WTC11 (cell line): ENCODE measurements around the gene DCTN2.

Source experiments
- CREB1 ChIP-seq: sonication (generic); formaldehyde crosslinking; IDR thresholded peaks from 2 replicates; pipeline ENCODE4 v1.8.0; 2023; ENCODE audit warnings: mild to moderate bottlenecking, missing genetic modification reagents
- TEAD4 ChIP-seq: sonication (generic); formaldehyde crosslinking; IDR thresholded peaks from 2 replicates; pipeline ENCODE4 v1.8.0; 2022; ENCODE audit warnings: mild to moderate bottlenecking, missing genetic modification reagents
- TF ChIP-seq, protein P1 (sequence below): sonication (generic); formaldehyde crosslinking; IDR thresholded peaks from 2 replicates; pipeline ENCODE4 v1.8.1; 2023; ENCODE audit warnings: mild to moderate bottlenecking, missing genetic modification reagents, borderline replicate concordance
- TF ChIP-seq, protein P2 (sequence below): sonication (generic); formaldehyde crosslinking; IDR thresholded peaks from 2 replicates; pipeline ENCODE4 v1.8.1; 2023; ENCODE audit warnings: mild to moderate bottlenecking, missing genetic modification reagents, moderate library complexity

DNA sequence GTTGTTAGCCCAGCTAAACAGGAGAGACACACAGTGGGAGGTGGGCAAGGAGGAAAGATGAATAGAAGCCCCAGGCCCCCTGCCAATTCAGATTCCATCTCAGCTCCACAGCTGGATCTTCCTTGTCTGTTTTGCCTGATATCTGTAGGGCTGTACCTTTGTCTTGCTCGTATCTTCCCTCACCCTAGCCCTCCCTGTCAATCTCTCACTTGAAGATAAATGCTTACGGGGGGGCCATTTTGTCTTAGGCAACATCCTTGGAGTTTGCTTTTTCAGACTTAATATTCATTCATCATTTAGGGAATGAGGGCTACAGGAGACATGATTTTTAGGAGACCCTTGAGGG is 5.3 kb upstream of the DCTN2 start:
- TF ChIP-seq CREB1 (CRISPR knock-in tag) (no peak), TEAD4 (CRISPR knock-in tag) (no peak)
- TF ChIP-seq, protein P1, sequence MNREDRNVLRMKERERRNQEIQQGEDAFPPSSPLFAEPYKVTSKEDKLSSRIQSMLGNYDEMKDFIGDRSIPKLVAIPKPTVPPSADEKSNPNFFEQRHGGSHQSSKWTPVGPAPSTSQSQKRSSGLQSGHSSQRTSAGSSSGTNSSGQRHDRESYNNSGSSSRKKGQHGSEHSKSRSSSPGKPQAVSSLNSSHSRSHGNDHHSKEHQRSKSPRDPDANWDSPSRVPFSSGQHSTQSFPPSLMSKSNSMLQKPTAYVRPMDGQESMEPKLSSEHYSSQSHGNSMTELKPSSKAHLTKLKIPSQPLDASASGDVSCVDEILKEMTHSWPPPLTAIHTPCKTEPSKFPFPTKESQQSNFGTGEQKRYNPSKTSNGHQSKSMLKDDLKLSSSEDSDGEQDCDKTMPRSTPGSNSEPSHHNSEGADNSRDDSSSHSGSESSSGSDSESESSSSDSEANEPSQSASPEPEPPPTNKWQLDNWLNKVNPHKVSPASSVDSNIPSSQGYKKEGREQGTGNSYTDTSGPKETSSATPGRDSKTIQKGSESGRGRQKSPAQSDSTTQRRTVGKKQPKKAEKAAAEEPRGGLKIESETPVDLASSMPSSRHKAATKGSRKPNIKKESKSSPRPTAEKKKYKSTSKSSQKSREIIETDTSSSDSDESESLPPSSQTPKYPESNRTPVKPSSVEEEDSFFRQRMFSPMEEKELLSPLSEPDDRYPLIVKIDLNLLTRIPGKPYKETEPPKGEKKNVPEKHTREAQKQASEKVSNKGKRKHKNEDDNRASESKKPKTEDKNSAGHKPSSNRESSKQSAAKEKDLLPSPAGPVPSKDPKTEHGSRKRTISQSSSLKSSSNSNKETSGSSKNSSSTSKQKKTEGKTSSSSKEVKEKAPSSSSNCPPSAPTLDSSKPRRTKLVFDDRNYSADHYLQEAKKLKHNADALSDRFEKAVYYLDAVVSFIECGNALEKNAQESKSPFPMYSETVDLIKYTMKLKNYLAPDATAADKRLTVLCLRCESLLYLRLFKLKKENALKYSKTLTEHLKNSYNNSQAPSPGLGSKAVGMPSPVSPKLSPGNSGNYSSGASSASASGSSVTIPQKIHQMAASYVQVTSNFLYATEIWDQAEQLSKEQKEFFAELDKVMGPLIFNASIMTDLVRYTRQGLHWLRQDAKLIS (CRISPR knock-in tag): no peak
- TF ChIP-seq, protein P2, sequence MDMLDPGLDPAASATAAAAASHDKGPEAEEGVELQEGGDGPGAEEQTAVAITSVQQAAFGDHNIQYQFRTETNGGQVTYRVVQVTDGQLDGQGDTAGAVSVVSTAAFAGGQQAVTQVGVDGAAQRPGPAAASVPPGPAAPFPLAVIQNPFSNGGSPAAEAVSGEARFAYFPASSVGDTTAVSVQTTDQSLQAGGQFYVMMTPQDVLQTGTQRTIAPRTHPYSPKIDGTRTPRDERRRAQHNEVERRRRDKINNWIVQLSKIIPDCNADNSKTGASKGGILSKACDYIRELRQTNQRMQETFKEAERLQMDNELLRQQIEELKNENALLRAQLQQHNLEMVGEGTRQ (CRISPR knock-in tag): no peak
